ENCODE measurements around the gene SPATA9.

DNA sequence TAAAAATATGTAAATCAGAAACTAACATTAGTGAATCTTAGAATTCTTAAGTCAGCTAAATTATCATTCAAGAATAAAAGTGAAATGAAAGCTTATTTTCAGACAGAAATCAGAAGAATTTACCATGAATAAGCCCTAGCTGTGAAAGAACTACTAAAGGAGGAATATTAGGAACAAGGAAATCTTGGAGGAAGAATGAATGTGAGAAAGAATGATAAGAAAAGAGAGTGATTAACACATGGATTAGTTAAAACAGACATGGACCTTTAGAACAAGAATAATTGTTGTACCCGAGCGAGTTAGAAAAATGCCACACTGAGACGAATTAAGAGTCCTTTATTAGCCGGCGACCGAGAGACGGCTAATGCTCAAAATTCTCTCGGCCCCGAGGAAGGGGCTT lies 24.3 kb upstream of the SPATA9 start:
- TF ChIP-seq CTCF (conservative IDR thresholded peaks at IDR 0.05) (no peak), ZFX (IDR thresholded peaks at IDR 0.05) (no peak)
